ENCODE measurements around the gene MOCOS. TPM values are rescaled to one million over a fixed set of nuclear protein-coding genes. Genes with fewer than 3 reads are reported as not detected.

The MOCOS gene
- total and polyA plus RNA-seq, 2 of the 8 experiments (the other 6 are each of a cell fraction or from before 2014, with no cell fraction given), result 4.7 to 5.8 TPM

DNA sequence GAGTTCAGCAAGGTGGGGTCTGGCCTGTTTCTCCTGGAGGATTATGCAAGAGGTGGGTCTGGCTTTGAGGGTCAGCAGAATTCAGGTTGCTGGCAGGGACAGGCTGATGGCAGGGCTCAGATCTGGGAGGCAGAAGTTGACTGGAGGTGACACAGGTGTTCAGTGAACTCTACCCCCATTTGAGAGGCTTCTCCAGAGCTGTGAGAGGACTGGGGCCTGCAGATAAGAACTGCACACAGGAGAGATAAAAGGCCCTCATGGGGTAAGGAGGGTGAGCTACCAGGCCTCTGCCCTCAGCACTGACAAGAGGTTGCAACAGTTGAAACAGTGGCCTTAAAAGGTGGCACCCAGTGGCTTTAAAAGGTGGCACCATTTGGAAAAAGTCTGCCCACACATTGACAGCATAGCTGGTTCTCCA is 13.1 kb downstream of the MOCOS start:
- Histone ChIP-seq H3K9me3 (ENCODE audit: insufficient read depth in 2 of 2, low read depth in 1 of 2, low read length in 1 of 2) (no peaks in the 10 kb centered on the region), H3K4me1 (replicated peaks in 1 of 4; ENCODE audit: control insufficient read depth in 3 of 4, insufficient read depth in 4 of 4, low read length in 3 of 4) (no peaks in the 10 kb centered on the region), H2BK15ac (ENCODE audit: low read length) (no peak overlapping the region), H3K27me3 (replicated peaks in 1 of 4; ENCODE audit: control insufficient read depth in 3 of 4, extremely low read depth in 1 of 4, insufficient read depth in 3 of 4, low read length in 3 of 4) (no peaks in the 10 kb centered on the region), H2BK12ac (ENCODE audit: low read depth, low read length) (no peak overlapping the region), H4K91ac (replicated peaks; ENCODE audit: insufficient read length, low read length) (no peak overlapping the region), H3K18ac (ENCODE audit: extremely low read depth, low read length) (no peak overlapping the region), H3K14ac (ENCODE audit: insufficient read length) (no peak overlapping the region), H3K36me3 (ENCODE audit: control insufficient read depth in 2 of 4, insufficient read depth in 4 of 4, low read length in 3 of 4) (peaks cover 0 to 4% (median 0%) of the 10 kb centered on the region in 4 experiments; a peak in 1 of 8 replicates), H2BK5ac (ENCODE audit: low read depth, low read length) (no peak overlapping the region), H3K79me1 (ENCODE audit: low read depth, low read length) (no peaks in the 10 kb centered on the region), H2BK20ac (ENCODE audit: low read length) (no peak overlapping the region), H4K5ac (ENCODE audit: insufficient read length, low read depth, low read length) (no peak overlapping the region), H2AK5ac (ENCODE audit: low read depth, low read length) (no peak overlapping the region), H3K9ac (replicated peaks in 1 of 4; ENCODE audit: extremely low read depth in 1 of 4, low read depth in 3 of 4, low read length in 3 of 4) (no peak overlapping the region; a peak in 1 of 7 replicates), H3K23ac (ENCODE audit: insufficient read length) (no peak overlapping the region), H3K4me3 (ENCODE audit: extremely low read depth in 1 of 4, insufficient read depth in 2 of 4, low read depth in 3 of 4, low read length in 4 of 4) (no peak overlapping the region), H3K27ac (ENCODE audit: low read depth, low read length) (no peak overlapping the region), H3K4me2 (ENCODE audit: insufficient read depth in 1 of 2, low read depth in 2 of 2, low read length in 2 of 2) (no peak overlapping the region), H2BK120ac (replicated peaks; ENCODE audit: low read depth, low read length) (no peak overlapping the region), H3K79me2 (ENCODE audit: control insufficient read depth in 1 of 2, insufficient read depth in 2 of 2, low read length in 2 of 2) (no peaks in the 10 kb centered on the region), H4K20me1 (replicated peaks in 1 of 2; ENCODE audit: control insufficient read depth in 1 of 2, insufficient read depth in 2 of 2, low read length in 2 of 2) (peaks cover 0 to 2% of the 10 kb centered on the region in 2 experiments), H3K23me2 (ENCODE audit: low read depth, low read length) (no peaks in the 10 kb centered on the region), H4K8ac (ENCODE audit: extremely low read depth, insufficient read depth, low read length) (no peak overlapping the region), H3K56ac (replicated peaks; ENCODE audit: insufficient read length, low read depth, low read length) (no peak overlapping the region), H3K4ac (replicated peaks; ENCODE audit: insufficient read length, low read depth, low read length) (no peak overlapping the region), H2AFZ (ENCODE audit: low read length) (no peak overlapping the region)
- POLR2A ChIA-PET (ENCODE audit: partially characterized antibody), result interaction anchor here (0.5 to 6.0 kb wide), 4 partner anchors 9 to 30 kb away, joined by 3 to 56 read pairs (median 4); partner anchors contain the start of gene MOCOS
- CTCF ChIA-PET (ENCODE audit: partially characterized antibody), result interaction anchor here (0.5 to 1.5 kb wide), 5 partner anchors 11 to 421 kb away, joined by 3 to 6 read pairs (median 4); no protein-coding TSS in a partner anchor
- DNase-seq (ENCODE audit: low read depth in 1 of 2, low spot score in 2 of 2), result no peak
- no peak for FAIRE-seq
- no peak for TF ChIP-seq TCF12 (IDR thresholded peaks at IDR 0.05; ENCODE audit: low read depth, low read length)
- no peak for TF ChIP-seq ASH2L (IDR thresholded peaks at IDR 0.05; ENCODE audit: low read length)
- no peak for TF ChIP-seq EGR1 (IDR thresholded peaks at IDR 0.05; ENCODE audit: borderline replicate concordance, low read depth, low read length)
- TF ChIP-seq, protein P1, sequence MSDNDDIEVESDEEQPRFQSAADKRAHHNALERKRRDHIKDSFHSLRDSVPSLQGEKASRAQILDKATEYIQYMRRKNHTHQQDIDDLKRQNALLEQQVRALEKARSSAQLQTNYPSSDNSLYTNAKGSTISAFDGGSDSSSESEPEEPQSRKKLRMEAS (IDR thresholded peaks at IDR 0.05), result no peak
- no peak for TF ChIP-seq TBP (IDR thresholded peaks at IDR 0.05; ENCODE audit: low read depth, low read length)
- no peak for TF ChIP-seq CBX5 (IDR thresholded peaks at IDR 0.05; ENCODE audit: low read depth, low read length)
- no peak for TF ChIP-seq SUZ12 (IDR thresholded peaks at IDR 0.05; ENCODE audit: low read length)
- TF ChIP-seq, protein P2, sequence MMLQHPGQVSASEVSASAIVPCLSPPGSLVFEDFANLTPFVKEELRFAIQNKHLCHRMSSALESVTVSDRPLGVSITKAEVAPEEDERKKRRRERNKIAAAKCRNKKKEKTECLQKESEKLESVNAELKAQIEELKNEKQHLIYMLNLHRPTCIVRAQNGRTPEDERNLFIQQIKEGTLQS (IDR thresholded peaks at IDR 0.05; ENCODE audit: insufficient read depth, low read depth, low read length), result no peak
- no peak for TF ChIP-seq SIN3A (conservative IDR thresholded peaks at IDR 0.05 in 1 of 2, IDR thresholded peaks at IDR 0.05 in 1 of 2; ENCODE audit: low read depth in 1 of 2, low read length in 2 of 2)
- no peak for TF ChIP-seq TEAD4 (IDR thresholded peaks at IDR 0.05; ENCODE audit: low read depth, low read length)
- TF ChIP-seq EP300 (IDR thresholded peaks at IDR 0.05; ENCODE audit: borderline replicate concordance in 1 of 2, low read depth in 2 of 2, low read length in 2 of 2), result no peak
- TF ChIP-seq SP4 (IDR thresholded peaks at IDR 0.05; ENCODE audit: low read length), result no peak
- no peak for TF ChIP-seq HDAC6 (IDR thresholded peaks at IDR 0.05; ENCODE audit: low read depth, low read length)
- no peak for TF ChIP-seq SIRT6 (IDR thresholded peaks at IDR 0.05; ENCODE audit: low read length)

All from H1 (cell line).